HL-60 (cell line): Measurements from ENCODE around the gene SLC6A13.

Experiments used
- DNase-seq, 2 experiments: peaks; one replicate each; pipeline ENCODE4 v3.0.0-alpha.2; 2010 to 2020; ENCODE audit warnings: low read depth in 1 of 2, low spot score in 1 of 2
- H3K27ac ChIP-seq: fragments of 250-450 bp; sonication (Bioruptor Pico); replicated peaks from 2 replicates; pipeline ENCODE4 v1.5.1; 2020; ENCODE audit warnings: mild to moderate bottlenecking, moderate library complexity
- H3K27me3 ChIP-seq: fragments of 250-450 bp; sonication (Bioruptor Pico); 2 replicates; pipeline ENCODE4 v1.5.1; 2021; ENCODE audit warnings: mild to moderate bottlenecking, moderate library complexity; ENCODE audit not compliant: insufficient read depth, poor library complexity, severe bottlenecking
- H3K4me3 ChIP-seq: replicated peaks from 2 replicates; pipeline ENCODE4 v1.5.1; 2011; ENCODE audit warnings: mild to moderate bottlenecking, control low read depth, low read length; ENCODE audit not compliant: insufficient read depth
- CTCF ChIP-seq: IDR thresholded peaks from one replicate; pipeline ENCODE4 v1.5.1; 2011; ENCODE audit warnings: low read length, control low read depth, inconsistent platforms; ENCODE audit not compliant: insufficient read depth
- GABPA ChIP-seq: IDR thresholded peaks from 2 replicates; pipeline ENCODE4 v1.6.1; 2012; ENCODE audit warnings: low read depth
- POLR2AphosphoS5 ChIP-seq: IDR thresholded peaks from 2 replicates; pipeline ENCODE4 v1.6.1; 2012; ENCODE audit warnings: low read depth
- SPI1 ChIP-seq: IDR thresholded peaks from 2 replicates; pipeline ENCODE4 v1.6.1; 2012; ENCODE audit warnings: low read depth, mild to moderate bottlenecking, borderline replicate concordance
- TF ChIP-seq, protein P1 (sequence below): IDR thresholded peaks from 2 replicates; pipeline ENCODE4 v1.6.1; 2012; ENCODE audit warnings: low read depth; ENCODE audit not compliant: insufficient replicate concordance

SLC6A13 gene

GRCh38 chr12:184811-185575, 77.6 kb downstream of the SLC6A13 start:
- DNase-seq, result no peak
- Histone ChIP-seq H3K4me3 (no peak overlapping the region), H3K27me3 (no peaks in the 10 kb centered on the region), H3K27ac (no peak overlapping the region)
- TF ChIP-seq, protein P1, sequence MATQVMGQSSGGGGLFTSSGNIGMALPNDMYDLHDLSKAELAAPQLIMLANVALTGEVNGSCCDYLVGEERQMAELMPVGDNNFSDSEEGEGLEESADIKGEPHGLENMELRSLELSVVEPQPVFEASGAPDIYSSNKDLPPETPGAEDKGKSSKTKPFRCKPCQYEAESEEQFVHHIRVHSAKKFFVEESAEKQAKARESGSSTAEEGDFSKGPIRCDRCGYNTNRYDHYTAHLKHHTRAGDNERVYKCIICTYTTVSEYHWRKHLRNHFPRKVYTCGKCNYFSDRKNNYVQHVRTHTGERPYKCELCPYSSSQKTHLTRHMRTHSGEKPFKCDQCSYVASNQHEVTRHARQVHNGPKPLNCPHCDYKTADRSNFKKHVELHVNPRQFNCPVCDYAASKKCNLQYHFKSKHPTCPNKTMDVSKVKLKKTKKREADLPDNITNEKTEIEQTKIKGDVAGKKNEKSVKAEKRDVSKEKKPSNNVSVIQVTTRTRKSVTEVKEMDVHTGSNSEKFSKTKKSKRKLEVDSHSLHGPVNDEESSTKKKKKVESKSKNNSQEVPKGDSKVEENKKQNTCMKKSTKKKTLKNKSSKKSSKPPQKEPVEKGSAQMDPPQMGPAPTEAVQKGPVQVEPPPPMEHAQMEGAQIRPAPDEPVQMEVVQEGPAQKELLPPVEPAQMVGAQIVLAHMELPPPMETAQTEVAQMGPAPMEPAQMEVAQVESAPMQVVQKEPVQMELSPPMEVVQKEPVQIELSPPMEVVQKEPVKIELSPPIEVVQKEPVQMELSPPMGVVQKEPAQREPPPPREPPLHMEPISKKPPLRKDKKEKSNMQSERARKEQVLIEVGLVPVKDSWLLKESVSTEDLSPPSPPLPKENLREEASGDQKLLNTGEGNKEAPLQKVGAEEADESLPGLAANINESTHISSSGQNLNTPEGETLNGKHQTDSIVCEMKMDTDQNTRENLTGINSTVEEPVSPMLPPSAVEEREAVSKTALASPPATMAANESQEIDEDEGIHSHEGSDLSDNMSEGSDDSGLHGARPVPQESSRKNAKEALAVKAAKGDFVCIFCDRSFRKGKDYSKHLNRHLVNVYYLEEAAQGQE, result no peak
- TF ChIP-seq CTCF (no peak), GABPA (no peak), POLR2AphosphoS5 (no peak), SPI1 (no peak)

- no peak for DNase-seq
- Histone ChIP-seq H3K27ac (no peak overlapping the region), H3K27me3 (no peaks in the 10 kb centered on the region), H3K4me3 (no peak overlapping the region)
- TF ChIP-seq CTCF, result no peak
- no peak for TF ChIP-seq POLR2AphosphoS5
- no peak for TF ChIP-seq GABPA
- no peak for TF ChIP-seq SPI1
- TF ChIP-seq, protein P1, result no peak
Measured at GRCh38 chr12:182381-182892, 80.2 kb downstream of the SLC6A13 start.

DNA sequence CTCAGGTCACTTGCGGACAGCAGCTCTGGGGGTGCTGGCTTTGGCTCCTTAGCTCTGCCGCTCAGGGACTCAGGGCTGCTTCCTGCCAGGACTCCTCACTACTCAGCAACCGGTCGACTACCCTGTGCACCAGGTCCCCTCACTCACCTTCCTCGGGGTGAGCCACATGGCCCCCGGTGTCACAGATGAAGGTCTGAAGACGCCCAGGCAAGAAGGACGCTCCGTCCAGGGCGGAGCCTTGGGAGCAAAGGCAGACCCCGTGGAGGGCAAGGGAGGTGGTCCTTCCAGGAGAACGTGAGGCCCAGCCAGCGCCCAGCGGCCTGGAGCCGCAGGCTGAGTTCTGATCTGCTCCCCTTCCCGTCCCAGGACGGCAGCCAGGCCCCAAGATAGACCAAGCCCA, 80.7 kb downstream of the SLC6A13 start:
- no peak for DNase-seq
- Histone ChIP-seq H3K27ac (no peak overlapping the region), H3K4me3 (no peak overlapping the region), H3K27me3 (no peaks in the 10 kb centered on the region)
- TF ChIP-seq SPI1 (no peak), GABPA (no peak), POLR2AphosphoS5 (no peak), CTCF (no peak)
- TF ChIP-seq, protein P1, result no peak
